ENCODE measurements around the gene LCN6.

The LCN6 gene

GRCh38 chr9:136746621-136747020 lies 1.7 kb downstream of the LCN6 start:
- TF ChIP-seq CTCF (IDR thresholded peaks at IDR 0.05; ENCODE audit: low read depth, low read length), result no peak
- Histone ChIP-seq H3K9me3 (no peaks in the 10 kb centered on the region), H3K4me1 (no peaks in the 10 kb centered on the region), H3K27me3 (no peaks in the 10 kb centered on the region), H3K4me3 (ENCODE audit: low read depth, low read length) (no peak overlapping the region), H3K36me3 (no peaks in the 10 kb centered on the region)
- DNase-seq, result no peak

- Histone ChIP-seq H3K4me3 (ENCODE audit: low read depth, low read length) (no peak overlapping the region), H3K4me1 (peaks cover 3% of the 10 kb centered on the region; the same call in 1 of the 2 replicates), H3K9me3 (no peaks in the 10 kb centered on the region), H3K36me3 (no peaks in the 10 kb centered on the region), H3K27me3 (no peaks in the 10 kb centered on the region)
- TF ChIP-seq CTCF (IDR thresholded peaks at IDR 0.05; ENCODE audit: low read depth, low read length), result no peak
- no peak for DNase-seq
Observed at GRCh38 chr9:136746155-136746490, 2.2 kb downstream of the LCN6 start.

- no peaks in the 10 kb centered on the region for H3K27me3 ChIP-seq
- TF ChIP-seq CTCF (IDR thresholded peaks at IDR 0.05; ENCODE audit: low read depth, low read length), result no peak
- H3K4me3 ChIP-seq (ENCODE audit: low read depth, low read length), result no peak overlapping the region
- no peaks in the 10 kb centered on the region for H3K9me3 ChIP-seq
- no peak for DNase-seq
- H3K4me1 ChIP-seq, result peaks cover 7% of the 10 kb centered on the region; the same call in 1 of the 2 replicates
- H3K36me3 ChIP-seq, result no peaks in the 10 kb centered on the region
Observed at GRCh38 chr9:136745389-136746154, 2.8 kb downstream of the LCN6 start.

GRCh38 chr9:136744773-136745172 lies 3.6 kb downstream of the LCN6 start:
- H3K9me3 ChIP-seq, result no peaks in the 10 kb centered on the region
- H3K36me3 ChIP-seq, result no peaks in the 10 kb centered on the region
- H3K4me1 ChIP-seq, result peaks cover 7% of the 10 kb centered on the region; the same call in 1 of the 2 replicates
- no peak overlapping the region for H3K4me3 ChIP-seq (ENCODE audit: low read depth, low read length)
- no peak for DNase-seq
- H3K27me3 ChIP-seq, result no peaks in the 10 kb centered on the region
- no peak for TF ChIP-seq CTCF (IDR thresholded peaks at IDR 0.05; ENCODE audit: low read depth, low read length)

GRCh38 chr9:136743639-136744211 lies 4.6 kb downstream of the LCN6 start:
- no peaks in the 10 kb centered on the region for H3K9me3 ChIP-seq
- peaks cover 7% of the 10 kb centered on the region; the same call in 1 of the 2 replicates for H3K4me1 ChIP-seq
- no peaks in the 10 kb centered on the region for H3K36me3 ChIP-seq
- no peaks in the 10 kb centered on the region for H3K27me3 ChIP-seq
- no peak overlapping the region for H3K4me3 ChIP-seq (ENCODE audit: low read depth, low read length)
- no peak for DNase-seq
- no peak for TF ChIP-seq CTCF (IDR thresholded peaks at IDR 0.05; ENCODE audit: low read depth, low read length)
